Mesenchymal stem cell (in vitro differentiated cells and primary cell): ENCODE data around the gene SLC16A5.
A peak's percentile ranks its signal among the peaks of the same experiment; 100 is the strongest.

Experiments
- DNase-seq: peaks from one replicate; pipeline ENCODE4 v3.0.0-alpha.2; 2013
- H2AFZ ChIP-seq: one replicate; pipeline ENCODE4 v1.6.1; 2013; ENCODE audit warnings: low read depth, mild to moderate bottlenecking, control low read depth, inconsistent platforms, low read length, moderate library complexity
- H2AK5ac ChIP-seq: 2 replicates; pipeline ENCODE4 v1.6.1; 2013; ENCODE audit warnings: low read length, moderate library complexity, mild to moderate bottlenecking, inconsistent platforms; ENCODE audit not compliant: severe bottlenecking
- H2BK120ac ChIP-seq: one replicate; pipeline ENCODE4 v1.6.1; 2013; ENCODE audit warnings: low read depth, mild to moderate bottlenecking, inconsistent platforms, low read length, moderate library complexity
- H2BK12ac ChIP-seq, 2 experiments: one replicate each; pipeline ENCODE4 v1.6.1; 2013; ENCODE audit warnings: inconsistent platforms in 2 of 2, low read length in 2 of 2, mild to moderate bottlenecking in 2 of 2, moderate library complexity in 2 of 2, control low read depth in 1 of 2
- H2BK15ac ChIP-seq: one replicate; pipeline ENCODE4 v1.6.1; 2013; ENCODE audit warnings: mild to moderate bottlenecking, low read depth, inconsistent platforms; ENCODE audit not compliant: poor library complexity, severe bottlenecking
- H2BK5ac ChIP-seq: 2 replicates; pipeline ENCODE4 v1.6.1; 2013; ENCODE audit warnings: low read depth, mild to moderate bottlenecking, low read length, control low read depth, inconsistent platforms; ENCODE audit not compliant: poor library complexity, severe bottlenecking
- H3K14ac ChIP-seq, 2 experiments: one replicate each; pipeline ENCODE4 v1.6.1; 2013; ENCODE audit warnings: inconsistent platforms in 2 of 2, low read length in 2 of 2, control low read depth in 1 of 2, mild to moderate bottlenecking in 1 of 2, moderate library complexity in 1 of 2
- H3K18ac ChIP-seq, 2 experiments: one replicate each; pipeline ENCODE4 v1.6.1; 2013; ENCODE audit warnings: inconsistent platforms in 2 of 2, low read length in 2 of 2, control low read depth in 1 of 2, low read depth in 1 of 2, mild to moderate bottlenecking in 1 of 2
- H3K23ac ChIP-seq, 2 experiments: one replicate each; pipeline ENCODE4 v1.6.1; 2013; ENCODE audit warnings: inconsistent platforms in 2 of 2, low read length in 2 of 2, mild to moderate bottlenecking in 2 of 2, moderate library complexity in 2 of 2, control low read depth in 1 of 2
- H3K27ac ChIP-seq: 2 replicates; pipeline ENCODE4 v1.5.1; 2013; ENCODE audit warnings: mild to moderate bottlenecking, moderate library complexity, low read length, control low read depth, inconsistent platforms; ENCODE audit not compliant: poor library complexity, severe bottlenecking
- H3K27me3 ChIP-seq, 2 experiments: 2 replicates each; pipeline versions ENCODE4 v1.6.1 to v1.7.0; 2013; ENCODE audit warnings: low read length in 2 of 2, mild to moderate bottlenecking in 2 of 2, moderate library complexity in 2 of 2, control low read depth in 1 of 2, inconsistent platforms in 1 of 2; ENCODE audit not compliant: control insufficient read depth in 1 of 2, insufficient read depth in 1 of 2
- H3K36me3 ChIP-seq, 2 experiments: 2 replicates each; pipeline versions ENCODE4 v1.6.1 to v1.7.0; 2013; ENCODE audit warnings: low read length in 2 of 2, control low read depth in 1 of 2, inconsistent platforms in 1 of 2, low read depth in 1 of 2, mild to moderate bottlenecking in 1 of 2; ENCODE audit not compliant: insufficient read depth in 2 of 2, control insufficient read depth in 1 of 2
- H3K4ac ChIP-seq, 2 experiments: one replicate each; pipeline ENCODE4 v1.6.1; 2013; ENCODE audit warnings: inconsistent platforms in 2 of 2, low read length in 2 of 2, mild to moderate bottlenecking in 2 of 2, moderate library complexity in 2 of 2, control low read depth in 1 of 2, low read depth in 1 of 2
- H3K4me1 ChIP-seq: 2 replicates; pipeline ENCODE4 v1.6.1; 2013; ENCODE audit warnings: low read depth, low read length, control low read depth; ENCODE audit not compliant: control insufficient read depth, insufficient read depth
- H3K4me2 ChIP-seq: 2 replicates; pipeline ENCODE4 v1.6.1; 2013; ENCODE audit warnings: low read length, mild to moderate bottlenecking, inconsistent platforms; ENCODE audit not compliant: poor library complexity, severe bottlenecking
- H3K4me3 ChIP-seq, 2 experiments: 2 replicates each; pipeline versions ENCODE4 v1.5.1 to v1.7.0; 2013; ENCODE audit warnings: low read length in 2 of 2, mild to moderate bottlenecking in 2 of 2, control low read depth in 1 of 2, low read depth in 1 of 2; ENCODE audit not compliant: insufficient read depth in 1 of 2
- H3K79me1 ChIP-seq: replicated peaks from 2 replicates; pipeline ENCODE4 v1.6.1; 2013; ENCODE audit warnings: mild to moderate bottlenecking, control low read depth, low read length, inconsistent platforms; ENCODE audit not compliant: poor library complexity, severe bottlenecking
- H3K9ac ChIP-seq: 2 replicates; pipeline ENCODE4 v1.7.0; 2013; ENCODE audit warnings: mild to moderate bottlenecking, low read length, moderate library complexity
- H3K9me3 ChIP-seq: 2 replicates; pipeline ENCODE4 v1.7.0; 2013; ENCODE audit warnings: mild to moderate bottlenecking, low read length; ENCODE audit not compliant: control insufficient read depth
- H4K8ac ChIP-seq: one replicate; pipeline ENCODE4 v1.6.1; 2013; ENCODE audit warnings: inconsistent platforms, mild to moderate bottlenecking, low read length, moderate library complexity
- H4K91ac ChIP-seq: one replicate; pipeline ENCODE4 v1.6.1; 2013; ENCODE audit warnings: mild to moderate bottlenecking, low read length, inconsistent platforms
- WGBS: methylation state at CpG from one replicate; pipeline ENCODE4 v1.1.7; 2013; ENCODE audit warnings: mixed read lengths; 5-methylcytosine and 5-hydroxymethylcytosine counted together

Gene SLC16A5

GRCh38 chr17:75094871-75095399 is 7.2 kb downstream of the SLC16A5 start:
- H3K79me1 ChIP-seq: peaks cover 16% of the 10 kb centered on the region
- H3K23ac ChIP-seq: no peak overlapping the region
- H2BK12ac ChIP-seq: no peak overlapping the region
- H3K36me3 ChIP-seq: peaks cover 10 to 45% of the 10 kb centered on the region in 2 experiments
- no peak overlapping the region for H3K9ac ChIP-seq
- WGBS: 86% methylated on average over 16 of the region's 16 CpGs
- H2AK5ac ChIP-seq: peak overlapping the region; percentile 43
- no peak overlapping the region for H3K27ac ChIP-seq
- DNase-seq: no peak
- H4K8ac ChIP-seq: no peak overlapping the region
- H3K18ac ChIP-seq: peak overlapping the region in 1 of 2 experiments; percentile 21
- no peak overlapping the region for H3K4ac ChIP-seq
- peak overlapping the region; percentile 71 for H4K91ac ChIP-seq
- no peak overlapping the region for H2AFZ ChIP-seq
- no peak overlapping the region for H2BK5ac ChIP-seq
- peaks cover 41% of the 10 kb centered on the region for H3K4me1 ChIP-seq
- no peaks in the 10 kb centered on the region for H3K27me3 ChIP-seq
- H3K4me3 ChIP-seq: no peak overlapping the region
- H3K4me2 ChIP-seq: no peak overlapping the region
- peak overlapping the region; percentile 44 for H2BK15ac ChIP-seq
- no peak overlapping the region for H3K14ac ChIP-seq
- no peak overlapping the region for H2BK120ac ChIP-seq
- H3K9me3 ChIP-seq: no peaks in the 10 kb centered on the region

GRCh38 chr17:75096082-75096625 is 8.4 kb downstream of the SLC16A5 start:
- Histone ChIP-seq H3K9ac (no peak overlapping the region), H3K4ac (no peak overlapping the region), H3K14ac (no peak overlapping the region), H2BK15ac (peak overlapping the region; percentile 33), H3K18ac (peak overlapping the region in 1 of 2 experiments; percentile 68), H3K27ac (no peak overlapping the region), H4K91ac (no peak overlapping the region), H3K4me1 (peaks cover 32% of the 10 kb centered on the region), H3K4me3 (no peak overlapping the region), H2BK120ac (no peak overlapping the region), H3K36me3 (peaks cover 18 to 57% of the 10 kb centered on the region in 2 experiments), H3K23ac (no peak overlapping the region), H2AFZ (no peak overlapping the region), H2BK5ac (no peak overlapping the region), H2BK12ac (peak overlapping the region; percentile 7 to 16), H2AK5ac (no peak overlapping the region), H3K79me1 (peaks cover 11% of the 10 kb centered on the region), H3K27me3 (no peaks in the 10 kb centered on the region), H3K9me3 (no peaks in the 10 kb centered on the region), H3K4me2 (peak overlapping the region; percentile 7), H4K8ac (no peak overlapping the region)
- peak; percentile 84 for DNase-seq
- 30% methylated on average over 12 of the region's 14 CpGs for WGBS

- Histone ChIP-seq H3K4me1 (peaks cover 19% of the 10 kb centered on the region), H2BK12ac (peak overlapping the region in 1 of 2 experiments; percentile 10), H3K79me1 (peaks cover 13% of the 10 kb centered on the region), H2BK15ac (no peak overlapping the region), H3K4me2 (no peak overlapping the region), H2BK5ac (no peak overlapping the region), H3K36me3 (peaks cover 18 to 63% of the 10 kb centered on the region in 2 experiments), H4K8ac (no peak overlapping the region), H3K9me3 (no peaks in the 10 kb centered on the region), H3K4me3 (no peak overlapping the region), H3K23ac (no peak overlapping the region), H2AFZ (no peak overlapping the region), H2BK120ac (no peak overlapping the region), H3K27me3 (no peaks in the 10 kb centered on the region), H3K14ac (no peak overlapping the region), H3K4ac (no peak overlapping the region), H3K27ac (no peak overlapping the region), H4K91ac (no peak overlapping the region), H2AK5ac (no peak overlapping the region), H3K18ac (no peak overlapping the region), H3K9ac (no peak overlapping the region)
- 96% methylated on average over 7 of the region's 7 CpGs for WGBS
- no peak for DNase-seq
Measured at GRCh38 chr17:75097865-75098264, 10.1 kb downstream of the SLC16A5 start.

- WGBS: 91% methylated on average over 7 of the region's 7 CpGs
Measured at GRCh38 chr17:75098861-75099260, 11.1 kb downstream of the SLC16A5 start.

More at GRCh38 chr17:75098861-75099260, 11.1 kb downstream of the SLC16A5 start:
- H3K4ac ChIP-seq: no peak overlapping the region
- no peak overlapping the region for H3K27ac ChIP-seq
- no peak overlapping the region for H2AFZ ChIP-seq
- H4K8ac ChIP-seq: peak overlapping the region; percentile 63
- no peak overlapping the region for H3K18ac ChIP-seq
- H3K9ac ChIP-seq: no peak overlapping the region
- no peak overlapping the region for H3K4me2 ChIP-seq
- no peak overlapping the region for H2AK5ac ChIP-seq
- no peaks in the 10 kb centered on the region for H3K9me3 ChIP-seq
- peak overlapping the region in 1 of 2 experiments; percentile 71 for H3K14ac ChIP-seq
- peaks cover 9% of the 10 kb centered on the region for H3K4me1 ChIP-seq
- H3K4me3 ChIP-seq: no peak overlapping the region
- H2BK5ac ChIP-seq: no peak overlapping the region
- H3K23ac ChIP-seq: no peak overlapping the region
- no peak overlapping the region for H2BK12ac ChIP-seq
- peak overlapping the region; percentile 53 for H4K91ac ChIP-seq
- no peak overlapping the region for H2BK15ac ChIP-seq
- no peaks in the 10 kb centered on the region for H3K27me3 ChIP-seq
- peaks cover 8% of the 10 kb centered on the region for H3K79me1 ChIP-seq
- no peak overlapping the region for H2BK120ac ChIP-seq
- peaks cover 18 to 61% of the 10 kb centered on the region in 2 experiments for H3K36me3 ChIP-seq
- DNase-seq: no peak
